ENCODE measurements around the gene IRF4.

Gene IRF4

DNA sequence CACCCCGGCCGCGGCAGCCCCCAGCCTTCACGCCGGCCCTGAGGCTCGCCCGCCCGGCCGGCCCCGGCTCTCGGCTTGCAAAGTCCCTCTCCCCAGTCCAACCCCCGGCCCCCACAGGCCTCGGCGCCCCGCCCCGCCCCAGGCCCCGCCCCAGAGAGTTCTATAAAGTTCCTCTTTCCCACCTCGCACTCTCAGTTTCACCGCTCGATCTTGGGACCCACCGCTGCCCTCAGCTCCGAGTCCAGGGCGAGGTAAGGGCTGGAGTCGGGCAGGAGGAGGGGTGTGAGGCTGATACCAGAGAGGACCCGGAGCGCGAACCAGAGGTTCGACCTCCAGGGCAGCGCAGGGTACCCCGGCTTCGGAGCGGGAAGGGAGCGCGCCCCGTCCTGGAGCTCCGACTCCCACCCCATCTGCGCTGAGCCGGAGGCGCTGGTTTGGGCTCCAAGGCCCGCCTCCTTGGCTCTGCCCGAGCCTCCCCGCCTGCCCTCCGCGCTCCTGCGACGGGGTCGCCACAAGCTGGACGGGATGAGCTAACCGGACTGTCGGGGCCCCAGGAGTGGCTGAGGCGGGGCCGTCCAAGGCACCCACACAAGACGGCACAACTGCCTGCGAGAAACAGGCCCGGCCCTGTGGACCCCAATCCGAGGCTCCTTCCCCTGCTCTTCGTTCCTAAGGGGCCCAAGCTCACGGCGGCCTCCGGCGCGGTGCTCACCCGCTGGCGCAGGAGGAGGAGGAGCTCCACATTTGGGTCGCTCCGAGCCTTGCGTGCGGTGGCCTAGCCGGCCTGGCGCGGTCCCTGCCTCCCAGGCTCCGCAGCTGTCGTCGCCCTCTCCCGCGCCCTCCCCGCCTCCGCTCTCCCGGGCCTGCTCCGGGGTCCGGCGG is at the start of gene IRF4:
IRF4 (plus strand) TSS at position 194 of the 882 bp plus-strand sequence. CDS start 1,401 bp downstream, outside the sequence.
- no peak for TF ChIP-seq OSR1 (CRISPR knock-in tag; IDR thresholded peaks at IDR 0.05)
- TF ChIP-seq ZNF8 (CRISPR knock-in tag; IDR thresholded peaks at IDR 0.05): no peak
- TF ChIP-seq, protein P1, sequence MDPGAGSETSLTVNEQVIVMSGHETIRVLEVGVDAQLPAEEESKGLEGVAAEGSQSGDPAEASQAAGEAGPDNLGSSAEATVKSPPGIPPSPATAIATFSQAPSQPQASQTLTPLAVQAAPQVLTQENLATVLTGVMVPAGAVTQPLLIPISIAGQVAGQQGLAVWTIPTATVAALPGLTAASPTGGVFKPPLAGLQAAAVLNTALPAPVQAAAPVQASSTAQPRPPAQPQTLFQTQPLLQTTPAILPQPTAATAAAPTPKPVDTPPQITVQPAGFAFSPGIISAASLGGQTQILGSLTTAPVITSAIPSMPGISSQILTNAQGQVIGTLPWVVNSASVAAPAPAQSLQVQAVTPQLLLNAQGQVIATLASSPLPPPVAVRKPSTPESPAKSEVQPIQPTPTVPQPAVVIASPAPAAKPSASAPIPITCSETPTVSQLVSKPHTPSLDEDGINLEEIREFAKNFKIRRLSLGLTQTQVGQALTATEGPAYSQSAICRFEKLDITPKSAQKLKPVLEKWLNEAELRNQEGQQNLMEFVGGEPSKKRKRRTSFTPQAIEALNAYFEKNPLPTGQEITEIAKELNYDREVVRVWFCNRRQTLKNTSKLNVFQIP (CRISPR knock-in tag; IDR thresholded peaks at IDR 0.05; ENCODE audit: borderline replicate concordance, low read depth): no peak
- no peak for TF ChIP-seq CSDC2 (CRISPR knock-in tag; IDR thresholded peaks at IDR 0.05)
- TF ChIP-seq, protein P2, sequence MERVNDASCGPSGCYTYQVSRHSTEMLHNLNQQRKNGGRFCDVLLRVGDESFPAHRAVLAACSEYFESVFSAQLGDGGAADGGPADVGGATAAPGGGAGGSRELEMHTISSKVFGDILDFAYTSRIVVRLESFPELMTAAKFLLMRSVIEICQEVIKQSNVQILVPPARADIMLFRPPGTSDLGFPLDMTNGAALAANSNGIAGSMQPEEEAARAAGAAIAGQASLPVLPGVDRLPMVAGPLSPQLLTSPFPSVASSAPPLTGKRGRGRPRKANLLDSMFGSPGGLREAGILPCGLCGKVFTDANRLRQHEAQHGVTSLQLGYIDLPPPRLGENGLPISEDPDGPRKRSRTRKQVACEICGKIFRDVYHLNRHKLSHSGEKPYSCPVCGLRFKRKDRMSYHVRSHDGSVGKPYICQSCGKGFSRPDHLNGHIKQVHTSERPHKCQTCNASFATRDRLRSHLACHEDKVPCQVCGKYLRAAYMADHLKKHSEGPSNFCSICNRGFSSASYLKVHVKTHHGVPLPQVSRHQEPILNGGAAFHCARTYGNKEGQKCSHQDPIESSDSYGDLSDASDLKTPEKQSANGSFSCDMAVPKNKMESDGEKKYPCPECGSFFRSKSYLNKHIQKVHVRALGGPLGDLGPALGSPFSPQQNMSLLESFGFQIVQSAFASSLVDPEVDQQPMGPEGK (CRISPR knock-in tag; IDR thresholded peaks at IDR 0.05; ENCODE audit: borderline replicate concordance): no peak
- TF ChIP-seq ZFP30 (CRISPR knock-in tag; IDR thresholded peaks at IDR 0.05): no peak
- ATAC-seq: no peak

DNA sequence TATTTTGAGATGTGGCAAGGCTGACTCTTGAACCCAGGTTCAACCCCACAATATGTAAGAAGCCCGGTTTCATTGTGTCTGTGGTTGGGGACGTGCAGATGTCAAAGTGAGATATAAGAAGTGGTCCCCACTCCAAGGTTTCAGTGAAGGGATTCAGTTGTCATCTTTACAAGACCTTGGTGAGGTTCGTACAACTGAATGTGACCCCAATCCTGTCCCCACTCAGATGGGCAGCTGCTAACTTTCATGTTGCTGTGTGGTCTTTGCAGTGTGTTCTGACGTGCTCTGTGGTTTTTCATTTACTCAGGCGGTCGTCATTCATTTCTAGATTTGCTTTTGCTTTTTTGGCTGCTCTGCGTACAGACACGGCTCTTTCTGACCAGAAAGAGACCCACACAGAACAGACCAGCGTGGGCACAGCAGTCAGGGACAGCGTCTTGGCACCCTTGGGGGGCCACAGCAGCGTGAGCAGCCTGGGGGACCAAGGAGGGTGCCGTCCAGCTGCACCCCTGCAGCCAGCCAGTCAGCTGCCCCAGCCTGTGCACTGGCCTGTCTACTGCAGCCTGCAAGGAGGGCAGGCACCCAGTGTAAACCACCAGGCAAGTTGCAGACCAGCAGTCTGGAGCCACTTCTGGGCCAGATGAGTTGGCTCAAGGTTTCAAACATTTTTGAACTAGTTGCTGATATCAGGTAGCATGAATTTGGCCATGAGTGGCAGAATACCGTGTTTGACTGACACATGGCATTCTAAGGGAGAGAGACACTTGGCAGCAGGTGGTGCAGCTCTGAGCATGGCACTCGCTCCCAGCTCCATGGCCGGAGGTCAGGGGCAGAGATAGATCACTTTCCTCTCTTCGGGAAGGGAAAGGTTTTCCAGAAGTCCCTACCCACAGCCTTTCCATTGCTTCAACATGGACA is 49.4 kb upstream of the IRF4 start:
- TF ChIP-seq ZFP30 (CRISPR knock-in tag; IDR thresholded peaks at IDR 0.05): no peak
- TF ChIP-seq, protein P3, sequence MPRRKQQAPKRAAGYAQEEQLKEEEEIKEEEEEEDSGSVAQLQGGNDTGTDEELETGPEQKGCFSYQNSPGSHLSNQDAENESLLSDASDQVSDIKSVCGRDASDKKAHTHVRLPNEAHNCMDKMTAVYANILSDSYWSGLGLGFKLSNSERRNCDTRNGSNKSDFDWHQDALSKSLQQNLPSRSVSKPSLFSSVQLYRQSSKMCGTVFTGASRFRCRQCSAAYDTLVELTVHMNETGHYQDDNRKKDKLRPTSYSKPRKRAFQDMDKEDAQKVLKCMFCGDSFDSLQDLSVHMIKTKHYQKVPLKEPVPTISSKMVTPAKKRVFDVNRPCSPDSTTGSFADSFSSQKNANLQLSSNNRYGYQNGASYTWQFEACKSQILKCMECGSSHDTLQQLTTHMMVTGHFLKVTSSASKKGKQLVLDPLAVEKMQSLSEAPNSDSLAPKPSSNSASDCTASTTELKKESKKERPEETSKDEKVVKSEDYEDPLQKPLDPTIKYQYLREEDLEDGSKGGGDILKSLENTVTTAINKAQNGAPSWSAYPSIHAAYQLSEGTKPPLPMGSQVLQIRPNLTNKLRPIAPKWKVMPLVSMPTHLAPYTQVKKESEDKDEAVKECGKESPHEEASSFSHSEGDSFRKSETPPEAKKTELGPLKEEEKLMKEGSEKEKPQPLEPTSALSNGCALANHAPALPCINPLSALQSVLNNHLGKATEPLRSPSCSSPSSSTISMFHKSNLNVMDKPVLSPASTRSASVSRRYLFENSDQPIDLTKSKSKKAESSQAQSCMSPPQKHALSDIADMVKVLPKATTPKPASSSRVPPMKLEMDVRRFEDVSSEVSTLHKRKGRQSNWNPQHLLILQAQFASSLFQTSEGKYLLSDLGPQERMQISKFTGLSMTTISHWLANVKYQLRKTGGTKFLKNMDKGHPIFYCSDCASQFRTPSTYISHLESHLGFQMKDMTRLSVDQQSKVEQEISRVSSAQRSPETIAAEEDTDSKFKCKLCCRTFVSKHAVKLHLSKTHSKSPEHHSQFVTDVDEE (CRISPR knock-in tag; IDR thresholded peaks at IDR 0.05): no peak
- no peak for TF ChIP-seq PPARA (CRISPR knock-in tag; IDR thresholded peaks at IDR 0.05; ENCODE audit: borderline replicate concordance)
- no peak for TF ChIP-seq ZC3H10 (CRISPR knock-in tag; IDR thresholded peaks at IDR 0.05)
- TF ChIP-seq BACH2 (CRISPR knock-in tag; IDR thresholded peaks at IDR 0.05; ENCODE audit: borderline replicate concordance): no peak
- no peak for TF ChIP-seq TCF4 (CRISPR knock-in tag; IDR thresholded peaks at IDR 0.05; ENCODE audit: borderline replicate concordance)
- TF ChIP-seq ESRRG (CRISPR knock-in tag; IDR thresholded peaks at IDR 0.05): no peak
- ATAC-seq: no peak

DNA sequence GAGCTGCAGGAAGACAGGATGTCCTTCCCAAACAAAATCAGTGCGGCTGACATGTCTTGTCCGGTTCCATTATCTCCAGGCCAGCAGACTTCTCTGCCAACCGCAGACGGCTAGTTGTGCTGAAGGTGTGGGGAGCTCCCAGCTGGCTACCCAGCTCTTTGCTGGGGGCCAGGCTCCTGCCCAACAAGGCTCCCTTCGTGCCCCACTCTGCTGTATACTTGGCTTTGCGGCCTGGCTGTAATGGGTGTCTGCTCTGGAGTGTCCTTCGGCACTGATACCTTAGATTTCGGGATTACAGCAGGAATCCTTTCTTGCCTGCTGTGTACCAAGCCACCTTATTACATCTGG is 48.7 kb upstream of the IRF4 start:
- TF ChIP-seq ISL1 (CRISPR knock-in tag; IDR thresholded peaks at IDR 0.05) (no peak), ARNTL (CRISPR knock-in tag; IDR thresholded peaks at IDR 0.05; ENCODE audit: borderline replicate concordance, low read depth) (no peak), ESRRG (CRISPR knock-in tag; IDR thresholded peaks at IDR 0.05) (no peak)
- TF ChIP-seq, protein P3 (CRISPR knock-in tag; IDR thresholded peaks at IDR 0.05): no peak
- no peak for ATAC-seq

DNA sequence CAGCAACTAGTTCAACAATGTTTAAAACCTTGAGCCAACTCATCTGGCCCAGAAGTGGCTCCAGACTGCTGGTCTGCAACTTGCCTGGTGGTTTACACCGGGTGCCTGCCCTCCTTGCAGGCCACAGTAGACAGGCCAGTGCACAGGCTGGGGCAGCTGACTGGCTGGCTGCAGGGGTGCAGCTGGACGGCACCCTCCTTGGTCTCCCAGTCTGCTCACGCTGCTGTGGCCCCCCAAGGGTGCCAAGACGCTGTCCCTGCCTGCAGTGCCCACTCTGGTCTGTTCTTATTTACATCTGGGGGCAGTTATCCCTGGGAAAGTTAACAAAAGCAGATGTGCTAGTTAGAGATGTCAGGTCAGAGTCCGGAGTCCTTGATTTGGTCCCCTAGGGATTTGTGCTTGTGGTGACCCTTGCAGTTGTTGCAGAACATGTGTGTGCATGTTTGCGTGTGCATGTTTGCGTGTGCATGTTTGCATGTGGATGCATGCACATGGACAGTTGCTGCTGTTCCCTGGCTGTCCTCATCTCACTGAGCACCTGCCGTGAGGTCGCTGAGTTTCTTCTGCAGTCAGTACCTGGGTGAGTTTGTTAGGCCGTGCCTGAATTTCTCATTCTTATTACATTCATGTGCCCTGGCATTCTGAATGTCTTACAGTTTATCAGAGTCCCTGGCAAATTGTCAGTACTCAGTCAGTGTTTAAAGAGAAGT is 48.2 kb upstream of the IRF4 start:
- TF ChIP-seq ZNF8 (CRISPR knock-in tag; IDR thresholded peaks at IDR 0.05): no peak
- no peak for TF ChIP-seq CSDC2 (CRISPR knock-in tag; IDR thresholded peaks at IDR 0.05)
- ATAC-seq: no peak

Measured in SK-N-SH treated with all-trans-retinoic acid at 6 μM for 48 hours (cell line).